Measurements from ENCODE around the gene ADAP1. TPM values are rescaled to one million over a fixed set of nuclear protein-coding genes. Genes with fewer than 3 reads are reported as not detected.

Gene ADAP1
- total and polyA plus RNA-seq, 2 of the 13 experiments (the other 11 are each of a cell fraction or from before 2014, with no cell fraction given): 10.5 to 24.6 TPM

GRCh38 chr7:988426-988911, 34.0 kb upstream of the ADAP1 start:
- no peak overlapping the region for H3K9ac ChIP-seq (ENCODE audit: insufficient read depth, low read depth, low read length)
- POLR2A ChIA-PET: interaction anchor here (1.3 to 6.1 kb wide), 2 partner anchors 13 to 168 kb away, joined by 3 to 97 read pairs; partner anchors contain the start of gene COX19
- no peak overlapping the region for H2AFZ ChIP-seq (ENCODE audit: low read length)

More at GRCh38 chr7:988426-988911, 34.0 kb upstream of the ADAP1 start:
- no peak for FAIRE-seq
- no peak for ATAC-seq
- H3K36me3 ChIP-seq (replicated peaks in 1 of 2; ENCODE audit: control insufficient read depth in 1 of 2, insufficient read depth in 2 of 2, low read length in 2 of 2): peaks cover 9 to 16% of the 10 kb centered on the region in 2 experiments; a peak in 3 of 5 replicates
- BruUV-seq (replicated peaks): no TSS peak
- H3K9me3 ChIP-seq (ENCODE audit: low read length): no peaks in the 10 kb centered on the region
- DNase-seq (ENCODE audit: low spot score): no peak
- no peaks in the 10 kb centered on the region for H4K20me1 ChIP-seq (ENCODE audit: insufficient read depth, low read length)
- peaks cover 13% of the 10 kb centered on the region for H3K79me2 ChIP-seq (ENCODE audit: insufficient read depth, low read length)
- intact Hi-C loops (cut with micrococcal nuclease; ENCODE audit: unreplicated experiment) (no loop called here), in situ Hi-C loops (cut with HindIII; ENCODE audit: extremely low pct_ligation_motif_present, low pct_unique_long_range_greater_than_20kb) (no loop called here)
- 93% methylated on average over 22 of the region's 24 CpGs for WGBS (ENCODE audit: low lambda C conversion rate)
- CTCF ChIA-PET (ENCODE audit: low intra/inter-chr PET ratio, low total read pairs): no interaction called here
- H3K4me1 ChIP-seq (ENCODE audit: insufficient read depth, low read length): peaks cover 64% of the 10 kb centered on the region
- H3K27ac ChIP-seq (ENCODE audit: extremely low read length, insufficient read depth, low read length): no peak overlapping the region
- TF ChIP-seq ZNF766 (CRISPR knock-in tag; IDR thresholded peaks at IDR 0.05; ENCODE audit: borderline replicate concordance) (no peak), ZNF3 (CRISPR knock-in tag; IDR thresholded peaks at IDR 0.05) (no peak), SUZ12 (IDR thresholded peaks at IDR 0.05; ENCODE audit: low read depth, low read length) (no peak), SALL2 (CRISPR knock-in tag; IDR thresholded peaks at IDR 0.05) (no peak), ZBTB33 (CRISPR knock-in tag; IDR thresholded peaks at IDR 0.05) (peak; percentile 67), RBFOX2 (IDR thresholded peaks at IDR 0.05; ENCODE audit: low read depth, low read length) (peak; percentile 76), ZNF780A (CRISPR knock-in tag; IDR thresholded peaks at IDR 0.05) (no peak), ZNF432 (CRISPR knock-in tag; IDR thresholded peaks at IDR 0.05; ENCODE audit: borderline replicate concordance) (no peak), ZNF496 (CRISPR knock-in tag; IDR thresholded peaks at IDR 0.05; ENCODE audit: insufficient replicate concordance) (no peak), RBM22 (optimal IDR thresholded peaks at IDR 0.05; ENCODE audit: low read length) (no peak), CTCF (CRISPR knock-in tag; IDR thresholded peaks at IDR 0.05) (no peak), KMT2B (CRISPR knock-in tag; IDR thresholded peaks at IDR 0.05) (no peak)
- H3K27me3 ChIP-seq (ENCODE audit: control insufficient read depth in 1 of 2, insufficient read depth in 2 of 2, low read length in 2 of 2): no peaks in the 10 kb centered on the region
- H3K4me2 ChIP-seq (ENCODE audit: low read depth, low read length): no peak overlapping the region
- H3K4me3 ChIP-seq (replicated peaks in 1 of 3; ENCODE audit: insufficient read depth in 1 of 3, low read depth in 2 of 3, low read length in 3 of 3): no peak overlapping the region
